ENCODE measurements around the gene LHX5. TPM values are rescaled to one million over a fixed set of nuclear protein-coding genes. Genes with fewer than 3 reads are reported as not detected.

Gene LHX5
- total RNA-seq, 1 experiment from 2014 or later: 0.65 TPM

DNA sequence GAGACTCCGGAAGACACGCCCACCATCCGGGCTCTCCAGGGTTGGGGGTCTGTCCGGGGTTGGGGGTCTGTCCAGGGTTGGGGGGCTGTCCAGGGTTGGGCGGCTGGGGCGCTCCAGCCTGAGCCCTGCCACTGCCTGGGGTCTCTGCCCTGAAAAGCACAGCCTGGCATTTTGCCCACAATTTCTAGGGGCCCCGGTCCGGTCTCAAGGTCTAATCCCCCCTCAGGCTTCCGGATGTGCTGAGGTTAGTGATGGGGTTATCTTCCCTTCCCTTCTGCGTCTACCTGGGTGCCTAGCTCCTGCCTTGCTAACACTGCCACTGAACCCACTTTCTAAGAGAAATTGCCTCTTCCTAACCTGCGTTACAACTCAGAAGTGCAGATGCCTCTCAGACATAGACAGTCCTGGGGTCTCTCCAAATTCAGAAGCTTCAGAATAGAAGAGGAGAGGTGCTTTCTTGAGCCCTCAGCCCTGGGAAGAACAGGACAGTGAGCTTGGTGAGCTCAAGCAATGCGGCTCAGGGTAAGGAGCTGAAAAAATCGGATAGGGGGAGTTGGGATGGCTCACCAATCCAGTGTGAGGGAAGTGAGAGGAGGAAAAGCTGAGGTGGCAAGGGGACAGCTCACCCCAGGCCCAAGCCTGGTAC is 5.7 kb downstream of the LHX5 start:
- intact Hi-C loops (cut with micrococcal nuclease; ENCODE audit: unreplicated experiment): loop anchor here (10.0 kb wide), 1 partner anchor 119 kb away; no protein-coding TSS in a partner anchor
- Histone ChIP-seq H3K4me2 (no peak overlapping the region), H3K36me3 (ENCODE audit: low read depth) (no peaks in the 10 kb centered on the region), H3K9me2 (ENCODE audit: insufficient read depth) (no peaks in the 10 kb centered on the region), H2AFZ (no peak overlapping the region), H3K27ac (no peak overlapping the region), H3K4me1 (replicated peaks; ENCODE audit: insufficient read depth) (no peaks in the 10 kb centered on the region), H3K9me3 (ENCODE audit: insufficient read depth, low read depth) (no peaks in the 10 kb centered on the region), H3K4me3 (no peak overlapping the region), H3F3A (ENCODE audit: insufficient read depth, low read depth) (no peaks in the 10 kb centered on the region), H3K27me3 (ENCODE audit: insufficient read depth, low read depth) (peaks cover 60% of the 10 kb centered on the region), H4K20me1 (ENCODE audit: insufficient read depth) (no peaks in the 10 kb centered on the region), H3K79me2 (ENCODE audit: low read depth) (no peaks in the 10 kb centered on the region)
- TF ChIP-seq EZH2 (IDR thresholded peaks at IDR 0.05; ENCODE audit: low read depth): no peak
- TF ChIP-seq, protein P1, sequence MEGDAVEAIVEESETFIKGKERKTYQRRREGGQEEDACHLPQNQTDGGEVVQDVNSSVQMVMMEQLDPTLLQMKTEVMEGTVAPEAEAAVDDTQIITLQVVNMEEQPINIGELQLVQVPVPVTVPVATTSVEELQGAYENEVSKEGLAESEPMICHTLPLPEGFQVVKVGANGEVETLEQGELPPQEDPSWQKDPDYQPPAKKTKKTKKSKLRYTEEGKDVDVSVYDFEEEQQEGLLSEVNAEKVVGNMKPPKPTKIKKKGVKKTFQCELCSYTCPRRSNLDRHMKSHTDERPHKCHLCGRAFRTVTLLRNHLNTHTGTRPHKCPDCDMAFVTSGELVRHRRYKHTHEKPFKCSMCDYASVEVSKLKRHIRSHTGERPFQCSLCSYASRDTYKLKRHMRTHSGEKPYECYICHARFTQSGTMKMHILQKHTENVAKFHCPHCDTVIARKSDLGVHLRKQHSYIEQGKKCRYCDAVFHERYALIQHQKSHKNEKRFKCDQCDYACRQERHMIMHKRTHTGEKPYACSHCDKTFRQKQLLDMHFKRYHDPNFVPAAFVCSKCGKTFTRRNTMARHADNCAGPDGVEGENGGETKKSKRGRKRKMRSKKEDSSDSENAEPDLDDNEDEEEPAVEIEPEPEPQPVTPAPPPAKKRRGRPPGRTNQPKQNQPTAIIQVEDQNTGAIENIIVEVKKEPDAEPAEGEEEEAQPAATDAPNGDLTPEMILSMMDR (conservative IDR thresholded peaks at IDR 0.05): no peak
- ChIA-PET POLR2A (ENCODE audit: unreplicated experiment) (no interaction called here), CTCF (no interaction called here)
- no TSS peak for BruUV-seq (replicated peaks)
- no peak for DNase-seq

DNA sequence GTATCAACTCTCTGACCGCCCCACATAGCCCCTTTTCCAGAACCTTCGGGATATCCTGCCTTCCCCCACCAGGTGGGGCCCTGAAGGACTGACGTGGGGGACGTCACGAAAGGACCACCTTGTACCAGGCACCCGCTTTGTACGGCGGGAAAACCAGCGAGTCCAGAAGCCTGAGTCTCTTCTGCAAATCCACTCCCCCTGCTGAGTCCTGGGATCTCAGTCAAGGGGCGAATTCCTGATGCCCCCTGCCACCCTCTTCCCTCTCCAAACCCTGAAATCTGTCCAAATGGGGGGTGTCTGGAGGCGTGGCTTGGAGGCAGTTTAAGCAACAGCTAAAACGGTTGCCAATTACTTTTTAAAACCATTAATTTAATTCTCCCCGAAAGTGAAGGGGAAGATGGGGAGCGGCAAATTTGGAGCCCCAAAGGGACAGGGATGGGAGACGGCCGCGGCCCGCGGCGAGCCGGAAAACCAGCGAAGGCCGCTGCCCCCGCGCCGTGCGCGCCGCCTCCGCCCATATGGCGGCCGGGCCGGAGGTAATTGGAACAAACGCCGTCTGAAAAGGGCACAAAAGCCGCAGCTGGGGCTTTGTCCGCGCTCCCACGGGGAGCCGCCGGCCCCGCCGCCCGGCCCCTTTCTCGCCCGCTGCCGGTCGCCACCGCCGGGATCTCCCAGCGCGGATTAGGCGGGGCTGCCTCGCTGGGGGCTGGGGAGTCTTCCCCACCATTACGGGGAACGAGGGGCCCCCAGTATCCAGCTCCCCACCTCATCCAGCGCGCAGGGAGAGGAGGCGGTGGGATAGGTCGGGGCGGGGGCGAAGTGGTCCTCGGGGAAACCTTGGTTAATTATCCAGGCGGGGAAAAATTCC is 6.6 kb downstream of the LHX5 start:
- no peaks in the 10 kb centered on the region for H3K36me3 ChIP-seq (ENCODE audit: low read depth)
- no peaks in the 10 kb centered on the region for H4K20me1 ChIP-seq (ENCODE audit: insufficient read depth)
- H3K4me2 ChIP-seq: no peak overlapping the region
- intact Hi-C loops (cut with micrococcal nuclease; ENCODE audit: unreplicated experiment): loop anchor here (10.0 kb wide), 1 partner anchor 120 kb away; no protein-coding TSS in a partner anchor
- TF ChIP-seq, protein P1 (conservative IDR thresholded peaks at IDR 0.05): no peak
- TF ChIP-seq EZH2 (IDR thresholded peaks at IDR 0.05; ENCODE audit: low read depth): no peak
- ChIA-PET POLR2A (ENCODE audit: unreplicated experiment) (no interaction called here), CTCF (no interaction called here)
- H3K9me2 ChIP-seq (ENCODE audit: insufficient read depth): no peaks in the 10 kb centered on the region
- DNase-seq: no peak
- BruUV-seq (replicated peaks): no TSS peak
- peaks cover 51% of the 10 kb centered on the region for H3K27me3 ChIP-seq (ENCODE audit: insufficient read depth, low read depth)
- no peak overlapping the region for H2AFZ ChIP-seq
- no peak overlapping the region for H3K4me3 ChIP-seq
- no peaks in the 10 kb centered on the region for H3K9me3 ChIP-seq (ENCODE audit: insufficient read depth, low read depth)
- H3K4me1 ChIP-seq (replicated peaks; ENCODE audit: insufficient read depth): no peaks in the 10 kb centered on the region
- no peak overlapping the region for H3K27ac ChIP-seq
- H3F3A ChIP-seq (ENCODE audit: insufficient read depth, low read depth): no peaks in the 10 kb centered on the region
- H3K79me2 ChIP-seq (ENCODE audit: low read depth): no peaks in the 10 kb centered on the region

DNA sequence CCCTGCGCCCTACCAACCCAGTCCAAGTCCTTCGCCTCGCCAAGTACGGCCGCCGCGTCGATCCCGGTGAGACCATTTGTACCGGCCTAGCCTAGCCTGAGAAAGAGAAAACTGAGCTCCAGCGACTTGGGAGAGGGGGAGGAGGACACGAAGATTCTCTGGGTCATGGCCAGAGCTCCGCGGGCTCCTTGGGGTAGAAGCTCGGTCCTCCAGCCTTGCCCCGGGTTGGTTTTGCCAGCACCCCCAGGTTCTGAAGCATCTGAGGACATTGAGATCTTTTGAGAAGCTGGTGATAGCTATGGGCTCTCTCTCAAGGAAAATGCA is 7.3 kb downstream of the LHX5 start:
- POLR2A ChIA-PET (ENCODE audit: unreplicated experiment): no interaction called here
- no peak overlapping the region for H3K4me3 ChIP-seq

More for the DNA sequence above, 7.3 kb downstream of the LHX5 start:
- H4K20me1 ChIP-seq (ENCODE audit: insufficient read depth): no peaks in the 10 kb centered on the region
- no peak for DNase-seq
- intact Hi-C loops (cut with micrococcal nuclease; ENCODE audit: unreplicated experiment): loop anchor here (10.0 kb wide), 1 partner anchor 120 kb away; no protein-coding TSS in a partner anchor
- H3K4me1 ChIP-seq (replicated peaks; ENCODE audit: insufficient read depth): no peaks in the 10 kb centered on the region
- H3K9me3 ChIP-seq (ENCODE audit: insufficient read depth, low read depth): no peaks in the 10 kb centered on the region
- H3K27ac ChIP-seq: no peak overlapping the region
- H2AFZ ChIP-seq: no peak overlapping the region
- peaks cover 45% of the 10 kb centered on the region for H3K27me3 ChIP-seq (ENCODE audit: insufficient read depth, low read depth)
- TF ChIP-seq EZH2 (IDR thresholded peaks at IDR 0.05; ENCODE audit: low read depth): no peak
- TF ChIP-seq, protein P1 (conservative IDR thresholded peaks at IDR 0.05): no peak
- H3K36me3 ChIP-seq (ENCODE audit: low read depth): no peaks in the 10 kb centered on the region
- no peak overlapping the region for H3K4me2 ChIP-seq
- no peaks in the 10 kb centered on the region for H3K9me2 ChIP-seq (ENCODE audit: insufficient read depth)
- no peaks in the 10 kb centered on the region for H3F3A ChIP-seq (ENCODE audit: insufficient read depth, low read depth)
- CTCF ChIA-PET: no interaction called here
- BruUV-seq (replicated peaks): no TSS peak
- no peaks in the 10 kb centered on the region for H3K79me2 ChIP-seq (ENCODE audit: low read depth)

Data from PC-9 (cell line).